ENCODE measurements around the gene SGMS1. TPM values are rescaled to one million over a fixed set of nuclear protein-coding genes. Genes with fewer than 3 reads are reported as not detected.

SGMS1 gene
- total RNA-seq, 1 donor, result 68.0 TPM

DNA sequence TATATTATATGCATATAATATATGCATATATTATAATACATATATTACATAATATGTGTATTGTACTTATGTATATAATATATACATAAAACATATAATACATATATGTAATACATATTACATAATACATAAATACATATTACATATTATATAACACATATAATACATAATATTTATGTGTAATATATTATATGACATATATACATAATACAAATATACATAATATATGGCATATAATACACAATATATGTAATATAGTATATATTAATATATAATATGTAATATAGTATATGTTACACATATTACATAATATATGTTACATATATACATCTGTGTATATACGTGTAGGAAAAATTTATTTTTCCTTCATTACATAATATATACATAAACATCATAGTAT is 63.4 kb downstream of the SGMS1 start:
- Histone ChIP-seq H3K79me2 (ENCODE audit: insufficient read depth, low read length) (peaks cover 9% of the 10 kb centered on the region), H3K27ac (ENCODE audit: low read depth, low read length) (no peak overlapping the region), H3K4me3 (ENCODE audit: insufficient read depth, low read length) (no peak overlapping the region), H3K9me3 (ENCODE audit: low read depth, low read length) (no peaks in the 10 kb centered on the region), H3K27me3 (ENCODE audit: insufficient read depth, low read length) (no peaks in the 10 kb centered on the region), H3K36me3 (ENCODE audit: insufficient read depth, low read length) (no peaks in the 10 kb centered on the region), H3K4me1 (ENCODE audit: insufficient read depth, low read length) (peaks cover 37% of the 10 kb centered on the region), H3K4me2 (ENCODE audit: insufficient read depth, low read length) (no peak overlapping the region), H4K20me1 (ENCODE audit: insufficient read depth, low read length) (peaks cover 2% of the 10 kb centered on the region), H2AFZ (ENCODE audit: low read length) (no peak overlapping the region)
- TF ChIP-seq, protein P1, sequence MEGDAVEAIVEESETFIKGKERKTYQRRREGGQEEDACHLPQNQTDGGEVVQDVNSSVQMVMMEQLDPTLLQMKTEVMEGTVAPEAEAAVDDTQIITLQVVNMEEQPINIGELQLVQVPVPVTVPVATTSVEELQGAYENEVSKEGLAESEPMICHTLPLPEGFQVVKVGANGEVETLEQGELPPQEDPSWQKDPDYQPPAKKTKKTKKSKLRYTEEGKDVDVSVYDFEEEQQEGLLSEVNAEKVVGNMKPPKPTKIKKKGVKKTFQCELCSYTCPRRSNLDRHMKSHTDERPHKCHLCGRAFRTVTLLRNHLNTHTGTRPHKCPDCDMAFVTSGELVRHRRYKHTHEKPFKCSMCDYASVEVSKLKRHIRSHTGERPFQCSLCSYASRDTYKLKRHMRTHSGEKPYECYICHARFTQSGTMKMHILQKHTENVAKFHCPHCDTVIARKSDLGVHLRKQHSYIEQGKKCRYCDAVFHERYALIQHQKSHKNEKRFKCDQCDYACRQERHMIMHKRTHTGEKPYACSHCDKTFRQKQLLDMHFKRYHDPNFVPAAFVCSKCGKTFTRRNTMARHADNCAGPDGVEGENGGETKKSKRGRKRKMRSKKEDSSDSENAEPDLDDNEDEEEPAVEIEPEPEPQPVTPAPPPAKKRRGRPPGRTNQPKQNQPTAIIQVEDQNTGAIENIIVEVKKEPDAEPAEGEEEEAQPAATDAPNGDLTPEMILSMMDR (IDR thresholded peaks at IDR 0.05; ENCODE audit: extremely low read depth, low read depth, low read length), result no peak
- DNase-seq (ENCODE audit: insufficient read length, low spot score, missing footprints), result no peak

DNA sequence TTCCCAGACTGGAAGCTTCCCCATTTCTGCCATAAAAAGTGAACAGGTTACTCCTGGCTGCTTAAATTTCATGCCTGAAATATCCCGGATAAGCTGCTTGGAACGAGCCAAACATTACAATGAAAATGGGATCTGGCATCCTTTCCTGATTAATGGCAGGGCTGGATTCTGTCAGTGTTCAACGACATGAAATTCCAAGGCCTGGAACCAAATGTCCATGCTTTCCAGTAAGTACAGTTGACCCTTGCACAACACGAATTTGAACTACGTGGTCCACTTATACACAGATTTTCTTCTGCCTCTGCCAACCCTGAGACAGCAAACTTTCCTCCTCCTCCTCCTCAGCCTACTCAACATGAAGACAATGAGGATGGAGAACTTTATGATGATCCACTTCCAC is 65.4 kb downstream of the SGMS1 start:
- no peak for DNase-seq (ENCODE audit: insufficient read length, low spot score, missing footprints)
- Histone ChIP-seq H3K79me2 (ENCODE audit: insufficient read depth, low read length) (peaks cover 9% of the 10 kb centered on the region), H2AFZ (ENCODE audit: low read length) (no peak overlapping the region)

DNA sequence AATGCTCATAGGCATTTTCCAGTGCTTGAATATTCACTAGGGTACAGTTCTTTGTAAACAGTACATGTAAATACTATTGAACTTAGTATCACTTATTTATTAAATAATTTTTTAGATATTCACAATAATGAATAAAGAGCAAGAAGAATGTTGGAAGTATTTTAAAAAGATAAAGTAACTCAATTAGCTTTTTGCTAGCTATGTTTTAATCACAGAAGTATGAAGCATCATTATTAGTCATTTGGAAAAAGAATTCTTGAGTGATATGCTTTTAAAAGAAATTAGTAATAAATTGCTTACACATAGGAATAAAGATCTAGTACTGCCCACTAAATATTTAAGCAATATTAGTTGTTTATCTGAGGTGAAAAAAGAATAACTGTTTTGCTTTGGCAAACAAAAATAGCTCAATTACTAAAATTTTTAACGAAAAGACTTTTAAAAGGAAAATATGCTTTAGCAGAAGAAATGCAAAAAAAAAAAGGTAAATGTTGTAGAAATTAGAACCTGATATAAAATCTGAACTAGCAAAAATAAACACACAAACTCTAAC is 66.5 kb downstream of the SGMS1 start:
- no peak for DNase-seq (ENCODE audit: insufficient read length, low spot score, missing footprints)
- Histone ChIP-seq H4K20me1 (ENCODE audit: insufficient read depth, low read length) (peaks cover 7% of the 10 kb centered on the region), H3K4me1 (ENCODE audit: insufficient read depth, low read length) (peaks cover 56% of the 10 kb centered on the region), H3K79me2 (ENCODE audit: insufficient read depth, low read length) (peaks cover 11% of the 10 kb centered on the region), H3K27ac (ENCODE audit: low read depth, low read length) (no peak overlapping the region), H3K9me3 (ENCODE audit: low read depth, low read length) (no peaks in the 10 kb centered on the region), H3K4me3 (ENCODE audit: insufficient read depth, low read length) (no peak overlapping the region), H3K4me2 (ENCODE audit: insufficient read depth, low read length) (no peak overlapping the region), H2AFZ (ENCODE audit: low read length) (no peak overlapping the region), H3K36me3 (ENCODE audit: insufficient read depth, low read length) (no peaks in the 10 kb centered on the region), H3K27me3 (ENCODE audit: insufficient read depth, low read length) (no peaks in the 10 kb centered on the region)
- TF ChIP-seq, protein P1 (IDR thresholded peaks at IDR 0.05; ENCODE audit: extremely low read depth, low read depth, low read length), result no peak

More for the DNA sequence above, 65.4 kb downstream of the SGMS1 start:
- no peaks in the 10 kb centered on the region for H3K36me3 ChIP-seq (ENCODE audit: insufficient read depth, low read length)
- no peak overlapping the region for H3K4me2 ChIP-seq (ENCODE audit: insufficient read depth, low read length)
- peaks cover 2% of the 10 kb centered on the region for H4K20me1 ChIP-seq (ENCODE audit: insufficient read depth, low read length)
- TF ChIP-seq, protein P1 (IDR thresholded peaks at IDR 0.05; ENCODE audit: extremely low read depth, low read depth, low read length), result no peak
- H3K27me3 ChIP-seq (ENCODE audit: insufficient read depth, low read length), result no peaks in the 10 kb centered on the region
- H3K27ac ChIP-seq (ENCODE audit: low read depth, low read length), result no peak overlapping the region
- peaks cover 45% of the 10 kb centered on the region for H3K4me1 ChIP-seq (ENCODE audit: insufficient read depth, low read length)
- H3K4me3 ChIP-seq (ENCODE audit: insufficient read depth, low read length), result no peak overlapping the region
- H3K9me3 ChIP-seq (ENCODE audit: low read depth, low read length), result no peaks in the 10 kb centered on the region

DNA sequence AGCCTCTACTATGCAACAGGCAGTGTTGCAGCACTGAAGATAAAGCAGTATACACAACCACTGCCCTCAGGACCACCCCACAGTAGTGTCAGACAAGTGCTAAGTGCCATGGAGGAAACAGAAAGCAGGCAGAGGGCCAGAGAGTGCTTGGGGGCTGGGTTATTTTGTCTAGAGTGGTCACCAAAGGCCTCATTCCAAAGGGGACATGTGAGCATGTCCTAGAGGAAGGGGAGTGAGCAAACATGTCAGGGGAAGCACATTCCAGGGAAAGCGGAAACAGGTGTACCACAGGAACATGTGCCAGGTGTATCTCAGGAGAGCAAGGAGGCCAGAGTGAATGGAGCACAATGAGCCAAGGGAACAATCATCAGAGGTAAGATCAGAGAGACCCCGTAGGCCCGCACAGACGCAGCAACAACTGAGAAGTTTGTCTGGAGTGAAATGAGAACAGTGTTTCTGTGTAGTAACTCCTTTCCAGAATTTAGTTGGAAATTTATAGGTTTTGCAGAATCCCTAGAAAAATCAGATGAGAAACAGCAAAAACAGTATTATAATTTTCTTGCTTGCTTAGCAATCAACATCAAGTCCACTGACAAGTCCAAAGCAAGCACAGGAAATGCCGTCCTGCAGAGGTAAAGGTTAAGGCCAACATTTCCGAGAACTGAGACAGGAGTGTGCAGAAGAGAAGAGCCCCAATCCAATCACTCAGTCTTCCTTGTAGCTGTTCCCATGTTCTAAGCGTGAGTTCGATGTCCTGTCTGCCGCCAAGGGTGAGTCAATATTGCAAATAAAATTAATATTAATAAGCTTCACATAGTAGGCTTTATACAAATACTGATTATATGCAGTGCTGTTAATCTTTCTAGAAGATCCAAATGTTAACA is 67.3 kb downstream of the SGMS1 start:
- H3K9me3 ChIP-seq (ENCODE audit: low read depth, low read length), result no peaks in the 10 kb centered on the region
- peaks cover 11% of the 10 kb centered on the region for H3K79me2 ChIP-seq (ENCODE audit: insufficient read depth, low read length)
- H3K4me3 ChIP-seq (ENCODE audit: insufficient read depth, low read length), result no peak overlapping the region
- DNase-seq (ENCODE audit: insufficient read length, low spot score, missing footprints), result no peak
- TF ChIP-seq, protein P1 (IDR thresholded peaks at IDR 0.05; ENCODE audit: extremely low read depth, low read depth, low read length), result no peak
- H3K4me2 ChIP-seq (ENCODE audit: insufficient read depth, low read length), result no peak overlapping the region
- peaks cover 5% of the 10 kb centered on the region for H4K20me1 ChIP-seq (ENCODE audit: insufficient read depth, low read length)
- H3K27me3 ChIP-seq (ENCODE audit: insufficient read depth, low read length), result no peaks in the 10 kb centered on the region
- H2AFZ ChIP-seq (ENCODE audit: low read length), result no peak overlapping the region
- no peaks in the 10 kb centered on the region for H3K36me3 ChIP-seq (ENCODE audit: insufficient read depth, low read length)
- H3K4me1 ChIP-seq (ENCODE audit: insufficient read depth, low read length), result peaks cover 55% of the 10 kb centered on the region
- H3K27ac ChIP-seq (ENCODE audit: low read depth, low read length), result no peak overlapping the region
